Psoas muscle (tissue), 8 donors: ENCODE results near the gene C16orf87. TPM values are rescaled to one million over a fixed set of nuclear protein-coding genes. Genes with fewer than 3 reads are reported as not detected.

Source experiments
- ATAC-seq, 4 donors: fragments of 200-7000 bp; cut with Tn5 transposase; one replicate each; pipeline ENCODE4 v1.9.1; 2020; ENCODE audit warnings: moderate library complexity in 3 of 4, mild to moderate bottlenecking in 2 of 4
- DNase-seq, 2 donors: peaks; one replicate each; pipeline ENCODE4 v3.0.0-alpha.2; 2020
- H3K27ac ChIP-seq: fragments of 200-600 bp; one replicate; pipeline ENCODE4 v1.8.0; 2022
- H3K27me3 ChIP-seq, 3 donors: fragments of 200-600 bp in 1 of 3; one replicate each; pipeline versions ENCODE4 v1.6.1 to v1.8.0; 2013 to 2022; ENCODE audit warnings: low read length in 2 of 3, mild to moderate bottlenecking in 2 of 3, moderate library complexity in 1 of 3; ENCODE audit not compliant: insufficient read depth in 3 of 3
- H3K36me3 ChIP-seq, 2 donors: fragments of 200-600 bp in 1 of 2; one replicate each; pipeline versions ENCODE4 v1.6.1 to v1.8.0; 2013 to 2022; ENCODE audit warnings: low read depth in 1 of 2, mild to moderate bottlenecking in 1 of 2, moderate library complexity in 1 of 2; ENCODE audit not compliant: insufficient read depth in 1 of 2
- H3K4me1 ChIP-seq: fragments of 200-600 bp; one replicate; pipeline ENCODE4 v1.8.0; 2022
- H3K4me3 ChIP-seq: fragments of 200-600 bp; one replicate; pipeline ENCODE4 v1.8.0; 2022; ENCODE audit warnings: mild to moderate bottlenecking
- H3K9me3 ChIP-seq: fragments of 200-600 bp; one replicate; pipeline ENCODE4 v1.8.0; 2022
- CTCF ChIP-seq: fragments of 200-600 bp; IDR thresholded peaks from one replicate; pipeline ENCODE4 v1.8.0; 2022; ENCODE audit warnings: antibody characterized with exemption
- WGBS, 3 donors: extraction: QIAGEN DNeasy Blood & Tissue Kit; methylation state at CpG; one replicate each; pipeline versions ENCODE4 v1.1.6 to v1.1.7; 2013; 5-methylcytosine and 5-hydroxymethylcytosine counted together
- intact Hi-C, 2 donors: fragments of 100-400 bp; cut with DNase I; formaldehyde crosslinking; loops; one replicate each; pipeline versions ENCODE4 v1.11.0 to v1.14.2; 2022
- polyA plus RNA-seq, 3 donors: library from polyadenylated mRNA; stranded (reverse); fragments of 200-250 nt; gene quantifications; one replicate each; pipeline ENCODE4 v1.2.3, GENCODE V29; 2013
- total RNA-seq, 4 donors: library from RNA; stranded (reverse); fragmentation: NEBNext Ultra II Directional in 2 of 4; extraction: Animal tissue kit (Norgen Biotek cat#: 25700) in 2 of 4; gene quantifications; one replicate each; pipeline versions ENCODE4 v1.2.1 to v1.2.4, GENCODE V29; 2021 to 2023
- donor health status: healthy with polysubstance abuse.
- donor health status: DM: no; HTN: no; CAD: no; lungs with moderate emphysema.
- donor health status: Bipolar disorder and iron deficiency.
- donor health status: healthy.
- donor health status: DM: yes; HTN: yes; CAD: no.
- donor health status: DM: no; HTN: no; CAD: no.
- donor health status: DM: no; HTN: no; CAD: no.
- donor health status: DM: yes; HTN: yes; CAD: no.

The C16orf87 gene
- total and polyA plus RNA-seq, 7 donors, result 5.8 to 29.4 (median 20.1) TPM

- Histone ChIP-seq H3K9me3 (no peaks in the 10 kb centered on the region), H3K36me3 (no peaks in the 10 kb centered on the region), H3K4me3 (no peak overlapping the region), H3K27me3 (no peaks in the 10 kb centered on the region), H3K27ac (no peak overlapping the region), H3K4me1 (peaks cover under 1% of the 10 kb centered on the region)
- DNase-seq, result no peak
- intact Hi-C loops, result no loop called here
- no peak for TF ChIP-seq CTCF
- ATAC-seq, result no peak
- 90 to 92% (median 90%) methylated on average over 4 of the region's 4 CpGs for WGBS, 3 donors
Measured at GRCh38 chr16:46783800-46784199, 47.2 kb downstream of the C16orf87 start.

DNA sequence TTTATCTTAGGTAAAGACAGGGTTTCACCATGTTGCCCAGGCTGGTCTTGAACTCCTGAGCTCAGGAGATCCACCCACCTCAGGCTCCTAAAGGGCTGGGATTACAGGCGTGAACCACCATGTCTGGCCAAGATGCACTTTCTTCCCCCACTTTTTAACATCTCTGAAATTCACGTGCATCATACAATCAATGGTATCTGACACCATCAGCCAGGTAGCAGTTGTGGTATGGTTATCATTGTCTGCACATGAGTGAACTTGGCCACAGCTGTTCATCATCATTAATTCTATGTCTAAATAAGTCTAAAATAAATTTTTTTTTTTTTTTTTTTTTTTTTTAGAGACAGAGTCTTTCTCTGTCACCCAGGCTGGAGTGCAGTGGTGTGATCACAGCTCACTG, 48.7 kb downstream of the C16orf87 start:
- 91 to 97% (median 94%) methylated on average over 2 of the region's 2 CpGs for WGBS, 3 donors
- H3K27me3 ChIP-seq, result no peaks in the 10 kb centered on the region
- intact Hi-C loops, result no loop called here
- no peak for TF ChIP-seq CTCF
- no peaks in the 10 kb centered on the region for H3K9me3 ChIP-seq
- H3K4me3 ChIP-seq, result no peak overlapping the region
- DNase-seq (no peak), ATAC-seq (no peak)
- H3K27ac ChIP-seq, result no peak overlapping the region
- H3K4me1 ChIP-seq, result no peaks in the 10 kb centered on the region
- H3K36me3 ChIP-seq, result no peaks in the 10 kb centered on the region

GRCh38 chr16:46777804-46778203, 53.2 kb downstream of the C16orf87 start:
- TF ChIP-seq CTCF, result no peak
- ATAC-seq, result no peak
- H3K4me3 ChIP-seq, result no peak overlapping the region
- peaks cover 13% of the 10 kb centered on the region for H3K4me1 ChIP-seq
- WGBS, 3 donors, result 88 to 93% (median 89%) methylated on average over 12 of the region's 12 CpGs
- no peak overlapping the region for H3K27ac ChIP-seq
- no peaks in the 10 kb centered on the region for H3K27me3 ChIP-seq
- intact Hi-C loops, result no loop called here
- no peak for DNase-seq
- no peaks in the 10 kb centered on the region for H3K36me3 ChIP-seq
- H3K9me3 ChIP-seq, result no peaks in the 10 kb centered on the region

GRCh38 chr16:46775214-46775613, 55.8 kb downstream of the C16orf87 start:
- WGBS, 3 donors, result 42 to 46% (median 45%) methylated on average over 4 of the region's 4 CpGs
- TF ChIP-seq CTCF, result no peak
- peak; percentile 44 to 62 (median 54) for ATAC-seq
- DNase-seq, result no peak
- no peaks in the 10 kb centered on the region for H3K9me3 ChIP-seq
- peaks cover 18% of the 10 kb centered on the region for H3K4me1 ChIP-seq
- no peaks in the 10 kb centered on the region for H3K36me3 ChIP-seq
- no peak overlapping the region for H3K4me3 ChIP-seq
- peak overlapping the region; percentile 32 for H3K27ac ChIP-seq
- intact Hi-C loops, result no loop called here
- H3K27me3 ChIP-seq, result no peaks in the 10 kb centered on the region

DNA sequence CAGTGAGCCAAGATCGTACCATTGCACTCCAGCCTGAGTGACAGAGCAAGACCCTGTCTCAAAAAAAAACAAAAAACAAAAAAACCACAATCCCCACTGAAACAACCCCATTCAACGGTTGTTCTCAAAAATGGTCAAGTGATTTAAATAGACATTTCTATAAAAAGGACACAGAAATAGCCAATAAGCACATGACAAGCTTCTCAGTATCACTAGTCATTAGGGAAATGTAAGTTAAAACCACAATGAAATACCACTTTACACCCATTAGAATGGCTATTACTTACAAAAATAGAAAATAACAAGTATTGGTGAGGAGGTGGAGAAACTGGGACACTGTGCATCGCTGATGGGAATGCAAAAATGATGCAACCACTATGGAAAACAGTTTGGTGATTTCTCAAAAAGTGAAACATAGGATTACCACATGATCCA, 56.2 kb downstream of the C16orf87 start:
- H3K27ac ChIP-seq, result peak overlapping the region; percentile 32
- ATAC-seq (no peak), DNase-seq (no peak)
- H3K4me3 ChIP-seq, result no peak overlapping the region
- no peaks in the 10 kb centered on the region for H3K36me3 ChIP-seq
- no peaks in the 10 kb centered on the region for H3K27me3 ChIP-seq
- 56 to 79% (median 59%) methylated on average over 3 of the region's 3 CpGs for WGBS, 3 donors
- no peaks in the 10 kb centered on the region for H3K9me3 ChIP-seq
- no peak for TF ChIP-seq CTCF
- H3K4me1 ChIP-seq, result peaks cover 18% of the 10 kb centered on the region
- intact Hi-C loops, result no loop called here
